Measurements from ENCODE around the gene ZDHHC4. TPM values are rescaled to one million over a fixed set of nuclear protein-coding genes. Genes with fewer than 3 reads are reported as not detected.

The ZDHHC4 gene
- total and polyA plus RNA-seq, 2 of the 13 experiments (the other 11 are each of a cell fraction or from before 2014, with no cell fraction given): 83.2 to 188 TPM

DNA sequence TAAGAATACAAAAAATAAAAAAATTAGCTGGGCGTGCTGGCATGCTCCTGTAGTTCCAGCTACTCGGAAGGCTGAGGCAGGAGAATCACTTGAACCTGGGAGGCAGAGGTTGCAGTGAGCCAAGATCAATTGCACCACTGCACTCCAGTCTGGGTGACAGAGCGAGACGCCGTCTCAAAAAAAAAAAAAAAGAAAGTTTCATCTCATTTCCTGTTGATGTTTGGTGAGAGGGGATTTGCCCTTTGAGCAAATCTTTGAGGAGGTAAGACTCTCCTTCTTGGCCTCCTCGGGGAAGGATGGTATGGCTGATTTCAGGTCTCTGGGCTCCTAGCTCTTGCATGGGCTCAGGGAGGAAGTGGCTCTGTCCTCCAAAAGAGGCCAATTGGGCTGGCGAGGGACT is 22.4 kb upstream of the ZDHHC4 start (continued):
- no peak for TF ChIP-seq SP2 (CRISPR knock-in tag; IDR thresholded peaks at IDR 0.05)
- TF ChIP-seq REXO4 (CRISPR knock-in tag; IDR thresholded peaks at IDR 0.05; ENCODE audit: borderline replicate concordance): no peak
- TF ChIP-seq, protein P1, sequence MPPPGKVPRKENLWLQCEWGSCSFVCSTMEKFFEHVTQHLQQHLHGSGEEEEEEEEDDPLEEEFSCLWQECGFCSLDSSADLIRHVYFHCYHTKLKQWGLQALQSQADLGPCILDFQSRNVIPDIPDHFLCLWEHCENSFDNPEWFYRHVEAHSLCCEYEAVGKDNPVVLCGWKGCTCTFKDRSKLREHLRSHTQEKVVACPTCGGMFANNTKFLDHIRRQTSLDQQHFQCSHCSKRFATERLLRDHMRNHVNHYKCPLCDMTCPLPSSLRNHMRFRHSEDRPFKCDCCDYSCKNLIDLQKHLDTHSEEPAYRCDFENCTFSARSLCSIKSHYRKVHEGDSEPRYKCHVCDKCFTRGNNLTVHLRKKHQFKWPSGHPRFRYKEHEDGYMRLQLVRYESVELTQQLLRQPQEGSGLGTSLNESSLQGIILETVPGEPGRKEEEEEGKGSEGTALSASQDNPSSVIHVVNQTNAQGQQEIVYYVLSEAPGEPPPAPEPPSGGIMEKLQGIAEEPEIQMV (CRISPR knock-in tag; IDR thresholded peaks at IDR 0.05; ENCODE audit: low read depth): no peak
- TF ChIP-seq ZNF350 (CRISPR knock-in tag; IDR thresholded peaks at IDR 0.05; ENCODE audit: borderline replicate concordance, low read depth): no peak
- TF ChIP-seq, protein P2, sequence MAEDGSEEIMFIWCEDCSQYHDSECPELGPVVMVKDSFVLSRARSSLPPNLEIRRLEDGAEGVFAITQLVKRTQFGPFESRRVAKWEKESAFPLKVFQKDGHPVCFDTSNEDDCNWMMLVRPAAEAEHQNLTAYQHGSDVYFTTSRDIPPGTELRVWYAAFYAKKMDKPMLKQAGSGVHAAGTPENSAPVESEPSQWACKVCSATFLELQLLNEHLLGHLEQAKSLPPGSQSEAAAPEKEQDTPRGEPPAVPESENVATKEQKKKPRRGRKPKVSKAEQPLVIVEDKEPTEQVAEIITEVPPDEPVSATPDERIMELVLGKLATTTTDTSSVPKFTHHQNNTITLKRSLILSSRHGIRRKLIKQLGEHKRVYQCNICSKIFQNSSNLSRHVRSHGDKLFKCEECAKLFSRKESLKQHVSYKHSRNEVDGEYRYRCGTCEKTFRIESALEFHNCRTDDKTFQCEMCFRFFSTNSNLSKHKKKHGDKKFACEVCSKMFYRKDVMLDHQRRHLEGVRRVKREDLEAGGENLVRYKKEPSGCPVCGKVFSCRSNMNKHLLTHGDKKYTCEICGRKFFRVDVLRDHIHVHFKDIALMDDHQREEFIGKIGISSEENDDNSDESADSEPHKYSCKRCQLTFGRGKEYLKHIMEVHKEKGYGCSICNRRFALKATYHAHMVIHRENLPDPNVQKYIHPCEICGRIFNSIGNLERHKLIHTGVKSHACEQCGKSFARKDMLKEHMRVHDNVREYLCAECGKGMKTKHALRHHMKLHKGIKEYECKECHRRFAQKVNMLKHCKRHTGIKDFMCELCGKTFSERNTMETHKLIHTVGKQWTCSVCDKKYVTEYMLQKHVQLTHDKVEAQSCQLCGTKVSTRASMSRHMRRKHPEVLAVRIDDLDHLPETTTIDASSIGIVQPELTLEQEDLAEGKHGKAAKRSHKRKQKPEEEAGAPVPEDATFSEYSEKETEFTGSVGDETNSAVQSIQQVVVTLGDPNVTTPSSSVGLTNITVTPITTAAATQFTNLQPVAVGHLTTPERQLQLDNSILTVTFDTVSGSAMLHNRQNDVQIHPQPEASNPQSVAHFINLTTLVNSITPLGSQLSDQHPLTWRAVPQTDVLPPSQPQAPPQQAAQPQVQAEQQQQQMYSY (CRISPR knock-in tag; IDR thresholded peaks at IDR 0.05): no peak
- TF ChIP-seq NONO (IDR thresholded peaks at IDR 0.05): no peak
- no peak for TF ChIP-seq NONO (CRISPR knock-in tag; conservative IDR thresholded peaks at IDR 0.05)
- no peak for TF ChIP-seq NFIB (CRISPR knock-in tag; IDR thresholded peaks at IDR 0.05; ENCODE audit: borderline replicate concordance)

DNA sequence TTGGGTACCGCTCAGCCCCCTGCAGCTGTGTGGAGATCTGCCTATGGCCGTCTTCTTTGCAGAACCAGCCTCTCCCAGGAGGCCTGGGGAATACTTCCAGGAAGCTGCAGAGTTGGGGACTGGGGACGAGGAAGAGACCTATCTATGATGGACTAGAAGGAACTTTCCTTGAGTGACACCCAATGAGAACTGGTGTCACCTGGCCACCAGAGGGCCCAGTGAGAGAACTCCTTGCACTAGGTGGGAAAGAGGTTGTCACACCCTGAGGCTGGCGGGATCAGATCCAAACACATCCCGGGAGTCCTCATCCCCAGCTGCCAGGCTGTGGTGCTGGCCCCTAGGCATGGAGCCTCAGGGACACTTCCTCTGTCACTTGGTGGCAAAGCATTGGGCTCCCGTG is 21.1 kb upstream of the ZDHHC4 start:
- CTCF ChIA-PET (ENCODE audit: low intra/inter-chr PET ratio, low total read pairs): no interaction called here
- Histone ChIP-seq H3K79me2 (ENCODE audit: insufficient read depth, low read length) (no peaks in the 10 kb centered on the region), H3K4me2 (ENCODE audit: low read depth, low read length) (no peak overlapping the region), H3K36me3 (replicated peaks in 1 of 2; ENCODE audit: control insufficient read depth in 1 of 2, insufficient read depth in 2 of 2, low read length in 2 of 2) (no peaks in the 10 kb centered on the region), H3K4me1 (ENCODE audit: insufficient read depth, low read length) (no peaks in the 10 kb centered on the region), H3K9me3 (ENCODE audit: low read length) (no peaks in the 10 kb centered on the region), H3K27ac (ENCODE audit: extremely low read length, insufficient read depth, low read length) (no peak overlapping the region), H3K4me3 (replicated peaks in 1 of 3; ENCODE audit: insufficient read depth in 1 of 3, low read depth in 2 of 3, low read length in 3 of 3) (no peak overlapping the region), H4K20me1 (ENCODE audit: insufficient read depth, low read length) (no peaks in the 10 kb centered on the region), H3K27me3 (ENCODE audit: control insufficient read depth in 1 of 2, insufficient read depth in 2 of 2, low read length in 2 of 2) (no peaks in the 10 kb centered on the region), H2AFZ (ENCODE audit: low read length) (no peak overlapping the region), H3K9ac (ENCODE audit: insufficient read depth, low read depth, low read length) (no peak overlapping the region)
- WGBS (ENCODE audit: low lambda C conversion rate): 50% methylated on average over 2 of the region's 6 CpGs
- POLR2A ChIA-PET: no interaction called here
- DNase-seq (ENCODE audit: low spot score) (no peak), ATAC-seq (peak; percentile 70), FAIRE-seq (peak; percentile 51)
- no TSS peak for BruUV-seq (replicated peaks)
- in situ Hi-C loops (cut with HindIII; ENCODE audit: extremely low pct_ligation_motif_present, low pct_unique_long_range_greater_than_20kb): no loop called here
- intact Hi-C loops (cut with micrococcal nuclease; ENCODE audit: unreplicated experiment): no loop called here
- TF ChIP-seq XRCC5 (optimal IDR thresholded peaks at IDR 0.05; ENCODE audit: low read length) (peak; percentile 44), RFX1 (IDR thresholded peaks at IDR 0.05) (no peak), SMC3 (IDR thresholded peaks at IDR 0.05; ENCODE audit: low read length) (peak; percentile 47; the same call in 1 of the 2 replicates), STAG1 (CRISPR knock-in tag; IDR thresholded peaks at IDR 0.05) (peak; percentile 57), NFE2 (CRISPR knock-in tag; IDR thresholded peaks at IDR 0.05) (no peak), SRF (IDR thresholded peaks at IDR 0.05; ENCODE audit: low read depth, low read length) (no peak), ZNF720 (CRISPR knock-in tag; IDR thresholded peaks at IDR 0.05) (no peak), GPN1 (CRISPR knock-in tag; IDR thresholded peaks at IDR 0.05; ENCODE audit: borderline replicate concordance) (no peak), WIZ (CRISPR knock-in tag; IDR thresholded peaks at IDR 0.05) (no peak), MTA1 (CRISPR knock-in tag; IDR thresholded peaks at IDR 0.05; ENCODE audit: borderline replicate concordance) (no peak)
- TF ChIP-seq, protein P3, sequence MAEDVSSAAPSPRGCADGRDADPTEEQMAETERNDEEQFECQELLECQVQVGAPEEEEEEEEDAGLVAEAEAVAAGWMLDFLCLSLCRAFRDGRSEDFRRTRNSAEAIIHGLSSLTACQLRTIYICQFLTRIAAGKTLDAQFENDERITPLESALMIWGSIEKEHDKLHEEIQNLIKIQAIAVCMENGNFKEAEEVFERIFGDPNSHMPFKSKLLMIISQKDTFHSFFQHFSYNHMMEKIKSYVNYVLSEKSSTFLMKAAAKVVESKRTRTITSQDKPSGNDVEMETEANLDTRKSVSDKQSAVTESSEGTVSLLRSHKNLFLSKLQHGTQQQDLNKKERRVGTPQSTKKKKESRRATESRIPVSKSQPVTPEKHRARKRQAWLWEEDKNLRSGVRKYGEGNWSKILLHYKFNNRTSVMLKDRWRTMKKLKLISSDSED (CRISPR knock-in tag; IDR thresholded peaks at IDR 0.05): no peak
